GM19438 (cell line): Measurements from ENCODE around the gene BFAR.
"Not testable (repeated sequence)": the region's sequence is repeated elsewhere in the genome, so short reads cannot be mapped to it uniquely, and the experiment has no call there.

Source experiments
- ATAC-seq: cut with Tn5 transposase; IDR thresholded peaks from one replicate; pipeline ENCODE4 v1.9.1; 2021; ENCODE audit warnings: low read depth; ENCODE audit not compliant: unreplicated experiment

The BFAR gene

GRCh38 chr16:14685870-14686793 lies 53.4 kb downstream of the BFAR start:
- not testable (repeated sequence) for ATAC-seq

- not testable (repeated sequence) for ATAC-seq
Measured at GRCh38 chr16:14694129-14694528, 61.4 kb downstream of the BFAR start, which contains the start of gene PLA2G10. Gene PLA2G10 (minus strand): TSS chr16:14694308. CDS start chr16:14694229, 79 bp downstream.

- not testable (repeated sequence) for ATAC-seq
Measured at GRCh38 chr16:14701859-14702258, 69.1 kb downstream of the BFAR start.

GRCh38 chr16:14702672-14703071 lies 69.9 kb downstream of the BFAR start:
- not testable (repeated sequence) for ATAC-seq

GRCh38 chr16:14703156-14704011 lies 70.6 kb downstream of the BFAR start, which contains the start of gene NPIPA3:
Gene NPIPA3 (plus strand): TSS chr16:14703411. CDS start chr16:14708944, 5,533 bp downstream.
- ATAC-seq, result peak; percentile 97
